B cell (primary cell): ENCODE measurements around the gene OSER1. TPM values are rescaled to one million over a fixed set of nuclear protein-coding genes. Genes with fewer than 3 reads are reported as not detected.

Experiments
- ATAC-seq: fragments of 200-7000 bp; cut with Tn5 transposase; one replicate; pipeline ENCODE4 v1.10.0; 2021; ENCODE audit warnings: low read depth, mild to moderate bottlenecking, moderate number of reproducible peaks, moderate library complexity
- CTCF ChIA-PET: fragments of 350-600 bp; sonication (Branson Sonifier 250); formaldehyde crosslinking; loops from one replicate; lab custom pipeline; 2021; ENCODE audit warnings: antibody characterized with exemption, inconsistent platforms; lab: Charles Lee
- POLR2A ChIA-PET: fragments of 350-600 bp; sonication (Branson Sonifier 250); formaldehyde crosslinking; loops from one replicate; lab custom pipeline; 2021; ENCODE audit warnings: antibody characterized with exemption; lab: Charles Lee
- DNase-seq: peaks from one replicate; pipeline ENCODE4 v3.0.0; 2013
- H2AFZ ChIP-seq: 2 replicates; pipeline ENCODE4 v1.6.1; 2012; ENCODE audit warnings: mild to moderate bottlenecking, low read depth, low read length; ENCODE audit not compliant: insufficient read depth, poor library complexity, severe bottlenecking
- H3K27ac ChIP-seq, 2 donors: 1 replicate in 1 of 2; 2 replicates in 1 of 2; pipeline ENCODE4 v1.5.1; 2012 to 2013; ENCODE audit warnings: low read length in 2 of 2, mild to moderate bottlenecking in 2 of 2, moderate library complexity in 1 of 2
- H3K27me3 ChIP-seq, 4 experiments: fragments of 200-600 bp in 1 of 4; sonication (generic) in 1 of 4; replicated peaks in 1 of 4; 1 replicate in 2 of 4; 2 replicates in 2 of 4; pipeline versions ENCODE4 v1.6.1 to v1.7.0; 2013 to 2016; ENCODE audit warnings: low read length in 3 of 4, mild to moderate bottlenecking in 2 of 4, mixed read lengths in 1 of 4, moderate library complexity in 1 of 4; ENCODE audit not compliant: insufficient read depth in 4 of 4, control insufficient read depth in 3 of 4; ENCODE audit errors: control extremely low read depth in 1 of 4
- H3K36me3 ChIP-seq, 2 experiments: replicated peaks in 1 of 2; 1 replicate in 1 of 2; 2 replicates in 1 of 2; pipeline versions ENCODE4 v1.6.1 to v1.7.1; 2013; ENCODE audit warnings: low read length in 1 of 2; ENCODE audit not compliant: insufficient read depth in 2 of 2, control insufficient read depth in 1 of 2; ENCODE audit errors: control extremely low read depth in 1 of 2, extremely low read depth in 1 of 2
- H3K4me1 ChIP-seq, 2 donors: fragments of 200-600 bp in 1 of 2; sonication (generic) in 1 of 2; 1 replicate in 1 of 2; 2 replicates in 1 of 2; pipeline versions ENCODE4 v1.5.1 to v1.6.1; 2013 to 2017; ENCODE audit warnings: low read length in 2 of 2; ENCODE audit not compliant: control insufficient read depth in 2 of 2, insufficient read depth in 2 of 2
- H3K4me2 ChIP-seq: replicated peaks from 2 replicates; pipeline ENCODE3; 2012; ENCODE audit warnings: mild to moderate bottlenecking, low read depth, low read length; ENCODE audit not compliant: poor library complexity, severe bottlenecking
- H3K4me3 ChIP-seq, 5 experiments: fragments of 200-600 bp in 1 of 5; sonication (generic) in 1 of 5; 1 replicate in 3 of 5; 2 replicates in 2 of 5; pipeline versions ENCODE4 v1.5.1 to v1.7.0; 2011 to 2016; ENCODE audit warnings: low read length in 4 of 5, mild to moderate bottlenecking in 4 of 5, low read depth in 2 of 5, control low read depth in 1 of 5, moderate library complexity in 1 of 5; ENCODE audit not compliant: insufficient read depth in 1 of 5; ENCODE audit errors: control extremely low read depth in 1 of 5, extremely low read depth in 1 of 5
- H3K79me2 ChIP-seq: fragments of 200-600 bp; sonication (generic); one replicate; pipeline ENCODE4 v1.6.0; 2016; ENCODE audit warnings: low read length; ENCODE audit not compliant: control insufficient read depth, insufficient read depth
- H3K9ac ChIP-seq: fragments of 200-600 bp; sonication (generic); 2 replicates; pipeline ENCODE4 v1.6.1; 2017; ENCODE audit warnings: mild to moderate bottlenecking, low read length, moderate library complexity
- H3K9me3 ChIP-seq, 3 donors: one replicate each; pipeline versions ENCODE4 v1.6.1 to v1.7.1; 2013; ENCODE audit warnings: low read length in 2 of 3; ENCODE audit not compliant: control insufficient read depth in 2 of 3, insufficient read depth in 1 of 3; ENCODE audit errors: control extremely low read depth in 1 of 3
- H4K20me1 ChIP-seq: 2 replicates; pipeline ENCODE4 v1.6.0; 2012; ENCODE audit warnings: mild to moderate bottlenecking, low read length; ENCODE audit not compliant: insufficient read depth, control insufficient read depth, poor library complexity, severe bottlenecking
- H3K27ac Mint-ChIP-seq: one replicate; pipeline ENCODE4 v1.8.0; 2021; ENCODE audit warnings: mixed read lengths
- H3K27me3 Mint-ChIP-seq: one replicate; pipeline ENCODE4 v1.8.0; 2021; ENCODE audit warnings: mixed read lengths
- H3K4me1 Mint-ChIP-seq: one replicate; pipeline ENCODE4 v1.8.0; 2021; ENCODE audit warnings: mixed read lengths
- H3K4me3 Mint-ChIP-seq: one replicate; pipeline ENCODE4 v1.8.0; 2021; ENCODE audit warnings: mixed read lengths
- H3K9me3 Mint-ChIP-seq: one replicate; pipeline ENCODE4 v1.8.0; 2022; ENCODE audit warnings: mixed read lengths; ENCODE audit not compliant: insufficient read depth
- CTCF ChIP-seq: fragments of 200-600 bp; IDR thresholded peaks from one replicate; pipeline ENCODE4 v1.8.0; 2022; ENCODE audit warnings: antibody characterized with exemption, mild to moderate bottlenecking
- EZH2 ChIP-seq: IDR thresholded peaks from 2 replicates; pipeline ENCODE4 v1.6.1; 2012; ENCODE audit warnings: borderline replicate concordance, low read depth, mild to moderate bottlenecking, moderate library complexity, low read length; ENCODE audit not compliant: insufficient read depth, poor library complexity, severe bottlenecking
- WGBS: methylation state at CpG from one replicate; pipeline ENCODE4 v1.1.5; 2013; ENCODE audit warnings: missing lambda C conversion rate; ENCODE audit not compliant: insufficient coverage; 5-methylcytosine and 5-hydroxymethylcytosine counted together
- intact Hi-C: fragments of 100-400 bp; cut with micrococcal nuclease; formaldehyde crosslinking; loops from one replicate; pipeline ENCODE4 v1.10.0; 2022
- polyA plus RNA-seq: library from polyadenylated mRNA; depleted of rRNA; stranded (reverse); fragments of >200 nt; gene quantifications from 2 replicates; pipeline ENCODE4 v1.2.3, GENCODE V29; 2012
- total RNA-seq, 2 donors: library from RNA; stranded (reverse); fragments of 120-200 nt in 1 of 2; gene quantifications; 1 replicate in 1 of 2; 2 replicates in 1 of 2; pipeline versions ENCODE4 v1.2.3 to v1.2.4, GENCODE V29; 2013 to 2022

OSER1 gene
- total and polyA plus RNA-seq, 2 donors (not counting 1 experiment from before 2014, with no cell fraction given) = 80.0 to 130 TPM

- H3K79me2 ChIP-seq = peaks cover 92% of the 10 kb centered on the region
- H3K4me3 ChIP-seq = peak overlapping the region; percentile 74 to 96 (median 90)
- peak overlapping the region; percentile 59 for H2AFZ ChIP-seq
- DNase-seq = no peak
- H3K27me3 Mint-ChIP-seq = no peaks in the 10 kb centered on the region
- peak overlapping the region; percentile 95 to 99 for H3K27ac ChIP-seq
- H4K20me1 ChIP-seq = peaks cover 31% of the 10 kb centered on the region
- H3K4me1 Mint-ChIP-seq = peaks cover 57% of the 10 kb centered on the region
- H3K4me3 Mint-ChIP-seq = peak overlapping the region; percentile 88
- intact Hi-C loops = loop anchor here (1.0 to 10.0 kb wide), 7 partner anchors 100 to 1581 kb away; partner anchors contain the start of genes DNTTIP1, FITM2, MYBL2 and PKIG
- peaks cover 36 to 43% of the 10 kb centered on the region in 2 donors for H3K4me1 ChIP-seq
- TF ChIP-seq CTCF = no peak
- TF ChIP-seq EZH2 = no peak
- H3K27me3 ChIP-seq = no peaks in the 10 kb centered on the region
- 19% methylated on average over 20 of the region's 24 CpGs for WGBS
- H3K9ac ChIP-seq = peak overlapping the region; percentile 99
- ATAC-seq = no peak
- H3K9me3 ChIP-seq = no peaks in the 10 kb centered on the region
- POLR2A ChIA-PET = no interaction called here
- H3K36me3 ChIP-seq = peaks cover 0 to 4% of the 10 kb centered on the region in 2 experiments
- CTCF ChIA-PET = interaction anchor here (1.2 to 9.2 kb wide), 2 partner anchors 95 to 101 kb away, joined by 5 to 216 read pairs; partner anchors contain the start of gene FITM2
- peak overlapping the region; percentile 99 for H3K27ac Mint-ChIP-seq
- H3K4me2 ChIP-seq = peak overlapping the region; percentile 76
- no peaks in the 10 kb centered on the region for H3K9me3 Mint-ChIP-seq
Measured at GRCh38 chr20:44211177-44212039, 837 bp upstream of the OSER1 start.
